H1 (cell line): ENCODE data around the gene UPF3A. TPM values are rescaled to one million over a fixed set of nuclear protein-coding genes. Genes with fewer than 3 reads are reported as not detected.

Source experiments
- CTCF ChIA-PET: fragments of 300-600 bp; sonication (Branson Sonifier 250); formaldehyde crosslinking; loops from one replicate; lab custom pipeline; 2021; ENCODE audit not compliant: partially characterized antibody; lab: Charles Lee
- POLR2A ChIA-PET: fragments of 300-600 bp; sonication (Branson Sonifier 250); formaldehyde crosslinking; loops from one replicate; lab custom pipeline; 2021; ENCODE audit warnings: inconsistent platforms; ENCODE audit not compliant: partially characterized antibody; lab: Charles Lee
- DNase-seq, 2 experiments: peaks; one replicate each; pipeline versions ENCODE4 v3.0.0 to v3.0.0-alpha.2; 2010 to 2022; ENCODE audit warnings: low spot score in 2 of 2, low read depth in 1 of 2, mixed read lengths in 1 of 2
- FAIRE-seq: peaks from 2 replicates; lab custom pipeline; 2011; peaks lifted over from hg19 to GRCh38; lab: Jason Lieb, UNC
- H2AFZ ChIP-seq: 2 replicates; pipeline ENCODE4 v1.8.1; 2012; ENCODE audit warnings: low read length, inconsistent platforms
- H2AK5ac ChIP-seq: 2 replicates; pipeline ENCODE4 v1.6.1; 2013; ENCODE audit warnings: low read depth, low read length
- H2BK120ac ChIP-seq: replicated peaks from 2 replicates; pipeline ENCODE3; 2013; ENCODE audit warnings: low read depth, low read length, inconsistent platforms
- H2BK12ac ChIP-seq: 2 replicates; pipeline ENCODE4 v1.6.1; 2013; ENCODE audit warnings: low read depth, low read length
- H2BK15ac ChIP-seq: 2 replicates; pipeline ENCODE4 v1.6.1; 2013; ENCODE audit warnings: low read length
- H2BK20ac ChIP-seq: 2 replicates; pipeline ENCODE4 v1.6.1; 2013; ENCODE audit warnings: low read length
- H2BK5ac ChIP-seq: 2 replicates; pipeline ENCODE4 v1.6.1; 2013; ENCODE audit warnings: low read depth, low read length
- H3K14ac ChIP-seq: 2 replicates; pipeline ENCODE4 v1.6.1; 2013; ENCODE audit warnings: inconsistent platforms; ENCODE audit not compliant: insufficient read length
- H3K18ac ChIP-seq: 2 replicates; pipeline ENCODE4 v1.6.1; 2013; ENCODE audit warnings: low read length; ENCODE audit errors: extremely low read depth
- H3K23ac ChIP-seq: 2 replicates; pipeline ENCODE4 v1.6.1; 2013; ENCODE audit warnings: inconsistent platforms; ENCODE audit not compliant: insufficient read length
- H3K23me2 ChIP-seq: 2 replicates; pipeline ENCODE4 v1.6.1; 2013; ENCODE audit warnings: low read depth, low read length
- H3K27ac ChIP-seq: 2 replicates; pipeline ENCODE4 v1.6.1; 2011; ENCODE audit warnings: low read depth, low read length, inconsistent platforms
- H3K27me3 ChIP-seq, 4 experiments: replicated peaks in 1 of 4; 1 replicate in 1 of 4; 2 replicates in 3 of 4; pipeline versions ENCODE4 v1.6.1 to v1.8.1; 2011 to 2013; ENCODE audit warnings: low read length in 3 of 4, mild to moderate bottlenecking in 3 of 4, inconsistent platforms in 2 of 4, mixed read lengths in 2 of 4, moderate library complexity in 1 of 4; ENCODE audit not compliant: control insufficient read depth in 3 of 4, insufficient read depth in 3 of 4; ENCODE audit errors: extremely low read depth in 1 of 4
- H3K36me3 ChIP-seq, 4 experiments: 2 replicates each; pipeline versions ENCODE4 v1.6.1 to v1.8.1; 2011 to 2013; ENCODE audit warnings: mild to moderate bottlenecking in 4 of 4, low read length in 3 of 4, moderate library complexity in 2 of 4, control low read depth in 1 of 4, inconsistent platforms in 1 of 4; ENCODE audit not compliant: insufficient read depth in 4 of 4, control insufficient read depth in 2 of 4
- H3K4ac ChIP-seq: replicated peaks from 2 replicates; pipeline ENCODE3; 2013; ENCODE audit warnings: low read length, low read depth, mixed read lengths, inconsistent platforms; ENCODE audit not compliant: insufficient read length
- H3K4me1 ChIP-seq, 4 experiments: replicated peaks in 1 of 4; 1 replicate in 1 of 4; 2 replicates in 3 of 4; pipeline versions ENCODE4 v1.6.1 to v1.8.1; 2011 to 2013; ENCODE audit warnings: low read length in 3 of 4, inconsistent platforms in 2 of 4, mixed read lengths in 1 of 4; ENCODE audit not compliant: insufficient read depth in 4 of 4, control insufficient read depth in 3 of 4
- H3K4me2 ChIP-seq, 2 experiments: 2 replicates each; pipeline versions ENCODE4 v1.6.1 to v1.8.1; 2011 to 2013; ENCODE audit warnings: low read depth in 2 of 2, low read length in 2 of 2, control low read depth in 1 of 2, inconsistent platforms in 1 of 2, mild to moderate bottlenecking in 1 of 2; ENCODE audit not compliant: insufficient read depth in 1 of 2
- H3K4me3 ChIP-seq, 4 experiments: fragments of 200-600, 300-600 bp in 1 of 4; sonication (generic), shearing (Covaris generic), sonication (Bioruptor Twin) in 1 of 4; 2 replicates each; pipeline versions ENCODE4 v1.5.1 to v1.8.1; 2011 to 2016; ENCODE audit warnings: low read length in 4 of 4, low read depth in 3 of 4, control low read depth in 2 of 4, inconsistent platforms in 2 of 4, mild to moderate bottlenecking in 2 of 4, mixed read lengths in 1 of 4, moderate library complexity in 1 of 4; ENCODE audit not compliant: insufficient read depth in 2 of 4; ENCODE audit errors: extremely low read depth in 1 of 4
- H3K56ac ChIP-seq: replicated peaks from 2 replicates; pipeline ENCODE3; 2013; ENCODE audit warnings: low read depth, mild to moderate bottlenecking, mixed read lengths, low read length, inconsistent platforms; ENCODE audit not compliant: insufficient read length
- H3K79me1 ChIP-seq: 2 replicates; pipeline ENCODE4 v1.6.1; 2013; ENCODE audit warnings: low read depth, low read length, control low read depth
- H3K79me2 ChIP-seq, 2 experiments: 2 replicates each; pipeline versions ENCODE4 v1.6.1 to v1.8.1; 2012 to 2013; ENCODE audit warnings: low read length in 2 of 2, mild to moderate bottlenecking in 2 of 2, inconsistent platforms in 1 of 2; ENCODE audit not compliant: insufficient read depth in 2 of 2, control insufficient read depth in 1 of 2
- H3K9ac ChIP-seq, 4 experiments: replicated peaks in 1 of 4; 1 replicate in 1 of 4; 2 replicates in 3 of 4; pipeline versions ENCODE4 v1.6.1 to v1.8.1; 2011 to 2013; ENCODE audit warnings: low read depth in 3 of 4, low read length in 3 of 4, control low read depth in 2 of 4, mild to moderate bottlenecking in 2 of 4, moderate library complexity in 2 of 4, inconsistent platforms in 1 of 4; ENCODE audit errors: extremely low read depth in 1 of 4
- H3K9me3 ChIP-seq, 2 experiments: 2 replicates each; pipeline versions ENCODE4 v1.6.1 to v1.8.1; 2012 to 2013; ENCODE audit warnings: mild to moderate bottlenecking in 2 of 2, moderate library complexity in 2 of 2, control low read depth in 1 of 2, inconsistent platforms in 1 of 2, low read depth in 1 of 2, low read length in 1 of 2, mixed read lengths in 1 of 2; ENCODE audit not compliant: insufficient read depth in 2 of 2
- H4K20me1 ChIP-seq, 2 experiments: replicated peaks in 1 of 2; 2 replicates each; pipeline versions ENCODE3 to v1.8.1; 2011 to 2013; ENCODE audit warnings: inconsistent platforms in 2 of 2, low read length in 2 of 2, mild to moderate bottlenecking in 1 of 2; ENCODE audit not compliant: insufficient read depth in 2 of 2, control insufficient read depth in 1 of 2
- H4K5ac ChIP-seq: 2 replicates; pipeline ENCODE4 v1.6.1; 2013; ENCODE audit warnings: low read length, low read depth, mixed read lengths, inconsistent platforms; ENCODE audit not compliant: insufficient read length
- H4K8ac ChIP-seq: 2 replicates; pipeline ENCODE4 v1.8.0; 2013; ENCODE audit warnings: mild to moderate bottlenecking, moderate library complexity, low read length, inconsistent platforms; ENCODE audit not compliant: insufficient read depth; ENCODE audit errors: extremely low read depth
- H4K91ac ChIP-seq: replicated peaks from 2 replicates; pipeline ENCODE3; 2013; ENCODE audit warnings: low read length, mixed read lengths, inconsistent platforms; ENCODE audit not compliant: insufficient read length
- EZH2 ChIP-seq: fragments of 200-600 bp; sonication (generic); IDR thresholded peaks from 2 replicates; pipeline ENCODE4 v1.7.1; 2012; ENCODE audit warnings: low read depth, mild to moderate bottlenecking, moderate library complexity, low read length, inconsistent platforms; ENCODE audit not compliant: severe bottlenecking
- GABPA ChIP-seq: IDR thresholded peaks from 2 replicates; pipeline ENCODE4 v1.6.1; 2011; ENCODE audit warnings: mild to moderate bottlenecking, low read length, moderate library complexity, borderline replicate concordance; ENCODE audit not compliant: insufficient read depth
- GTF2F1 ChIP-seq: IDR thresholded peaks from 2 replicates; pipeline ENCODE4 v1.6.1; 2012; ENCODE audit warnings: low read depth, low read length, improper control_type of control experiment, borderline replicate concordance
- KDM5A ChIP-seq: fragments of 200-600 bp; IDR thresholded peaks from 2 replicates; pipeline ENCODE4 v1.7.1; 2012; ENCODE audit warnings: mild to moderate bottlenecking, low read length, inconsistent platforms, mixed read lengths
- NRF1 ChIP-seq: IDR thresholded peaks from 2 replicates; pipeline ENCODE4 v1.6.1; 2011; ENCODE audit warnings: mild to moderate bottlenecking, low read depth, low read length, improper control_type of control experiment
- POLR2AphosphoS5 ChIP-seq: IDR thresholded peaks from 2 replicates; pipeline ENCODE4 v1.6.1; 2011; ENCODE audit warnings: low read depth, low read length
- POU5F1 ChIP-seq: IDR thresholded peaks from 2 replicates; pipeline ENCODE4 v1.6.1; 2011; ENCODE audit warnings: low read depth, mild to moderate bottlenecking, low read length, moderate library complexity
- RBBP5 ChIP-seq: IDR thresholded peaks from 2 replicates; pipeline ENCODE4 v1.7.1; 2012; ENCODE audit warnings: low read depth, mild to moderate bottlenecking, inconsistent platforms, low read length, moderate library complexity, borderline replicate concordance
- RFX5 ChIP-seq: IDR thresholded peaks from 2 replicates; pipeline ENCODE4 v1.6.1; 2011; ENCODE audit warnings: low read depth, low read length, improper control_type of control experiment, borderline replicate concordance
- SIN3A ChIP-seq, 2 experiments: IDR thresholded peaks in 1 of 2; conservative IDR thresholded peaks in 1 of 2; 2 replicates each; pipeline ENCODE4 v1.6.1; 2011 to 2012; ENCODE audit warnings: low read length in 2 of 2, improper control_type of control experiment in 1 of 2, low read depth in 1 of 2, mild to moderate bottlenecking in 1 of 2
- SP4 ChIP-seq: IDR thresholded peaks from 2 replicates; pipeline ENCODE4 v1.6.1; 2012; ENCODE audit warnings: low read length, inconsistent platforms
- TCF12 ChIP-seq: IDR thresholded peaks from 2 replicates; pipeline ENCODE4 v1.6.1; 2011; ENCODE audit warnings: low read depth, mild to moderate bottlenecking, low read length
- WGBS, 2 experiments: shearing (Covaris generic) in 1 of 2; methylation state at CpG; one replicate each; pipeline versions ENCODE4 v1.1.6 to v1.1.7; 2013 to 2015; ENCODE audit warnings: low lambda C conversion rate in 2 of 2, mixed read lengths in 2 of 2, inconsistent platforms in 1 of 2, low coverage in 1 of 2, missing lambda C conversion rate in 1 of 2; ENCODE audit not compliant: insufficient replicate concordance in 2 of 2, insufficient coverage in 1 of 2, insufficient read length in 1 of 2; ENCODE audit errors: extremely low coverage in 1 of 2, missing lambda C conversion rate in 1 of 2; 5-methylcytosine and 5-hydroxymethylcytosine counted together
- polyA plus RNA-seq, 7 experiments: library from polyadenylated mRNA; depleted of rRNA in 3 of 7; stranded (reverse) in 5 of 7; unstranded in 2 of 7; fragments of >200 nt in 5 of 7; fragments of 200-250 nt in 2 of 7; gene quantifications; 1 replicate in 5 of 7; 2 replicates in 1 of 7; 4 replicates in 1 of 7; pipeline versions ENCODE4 v1.2.1 to v1.2.3, GENCODE V29; 2011 to 2013; ENCODE audit warnings: missing spikeins in 2 of 7, mixed read lengths in 2 of 7
- total RNA-seq: library from RNA; stranded (reverse); fragmentation: NEBNext Ultra II Directional; extraction: Animal tissue kit (Norgen Biotek cat#: 25700); gene quantifications from 2 replicates; pipeline ENCODE4 v1.2.1, GENCODE V29; 2021

Gene UPF3A
- total and polyA plus RNA-seq, 2 of the 8 experiments (the other 6 are each of a cell fraction or from before 2014, with no cell fraction given) = 47.1 to 58.2 TPM

GRCh38 chr13:114341003-114341777, 59.8 kb downstream of the UPF3A start:
- WGBS, 2 experiments = 77% methylated on average over 13 of the region's 14 CpGs; no CpG with 5 or more reads in 1 of the 2 experiments
- H2BK120ac ChIP-seq = no peak overlapping the region
- H2AFZ ChIP-seq = peak overlapping the region; percentile 58
- no peak overlapping the region for H4K8ac ChIP-seq
- no peak overlapping the region for H4K5ac ChIP-seq
- no peak overlapping the region for H3K18ac ChIP-seq
- no peaks in the 10 kb centered on the region for H3K27me3 ChIP-seq
- peak overlapping the region; percentile 55; the same call in 1 of the 2 replicates for H2BK5ac ChIP-seq
- no peaks in the 10 kb centered on the region for H3K79me1 ChIP-seq
- POLR2A ChIA-PET = interaction anchor here (0.7 to 2.0 kb wide), 7 partner anchors 13 to 64 kb away, joined by 3 to 7 read pairs (median 4); partner anchors contain the start of gene UPF3A
- no peak overlapping the region for H2BK15ac ChIP-seq
- no peak overlapping the region for H3K23ac ChIP-seq
- no peak overlapping the region for H3K9ac ChIP-seq
- FAIRE-seq (no peak), DNase-seq (no peak)
- H3K4ac ChIP-seq = no peak overlapping the region
- no peaks in the 10 kb centered on the region for H3K9me3 ChIP-seq
- peak overlapping the region; percentile 21; the same call in 1 of the 2 replicates for H2BK20ac ChIP-seq
- peaks cover 0 to 5% (median 2%) of the 10 kb centered on the region in 4 experiments; a peak in 2 of 7 replicates for H3K4me1 ChIP-seq
- no peaks in the 10 kb centered on the region for H3K79me2 ChIP-seq
- CTCF ChIA-PET = interaction anchor here (0.9 to 3.3 kb wide), 14 partner anchors 9 to 128 kb away, joined by 3 to 18 read pairs (median 5); no protein-coding TSS in a partner anchor
- H3K4me2 ChIP-seq = no peak overlapping the region
- H3K14ac ChIP-seq = no peak overlapping the region
- no peak overlapping the region for H4K91ac ChIP-seq
- no peak overlapping the region; the same call in 1 of the 2 replicates for H2BK12ac ChIP-seq
- H4K20me1 ChIP-seq = no peaks in the 10 kb centered on the region
- H3K27ac ChIP-seq = no peak overlapping the region
- H3K56ac ChIP-seq = no peak overlapping the region
- H3K23me2 ChIP-seq = no peaks in the 10 kb centered on the region
- no peak overlapping the region for H2AK5ac ChIP-seq
- no peaks in the 10 kb centered on the region for H3K36me3 ChIP-seq
- no peak overlapping the region for H3K4me3 ChIP-seq
- TF ChIP-seq GTF2F1 = no peak
- TF ChIP-seq POU5F1 = no peak
- no peak for TF ChIP-seq RBBP5
- TF ChIP-seq SP4 = no peak
- TF ChIP-seq KDM5A = no peak
- no peak for TF ChIP-seq SIN3A (conservative IDR thresholded peaks at IDR 0.05 in 1 of 2, IDR thresholded peaks at IDR 0.05 in 1 of 2; ENCODE audit: low read depth in 1 of 2, low read length in 2 of 2)
- TF ChIP-seq GABPA = no peak
- TF ChIP-seq TCF12 = no peak
- no peak for TF ChIP-seq NRF1
- no peak for TF ChIP-seq POLR2AphosphoS5
- TF ChIP-seq EZH2 = no peak
- no peak for TF ChIP-seq RFX5
